Measurements from ENCODE around the gene GADD45GIP1. TPM values are rescaled to one million over a fixed set of nuclear protein-coding genes. Genes with fewer than 3 reads are reported as not detected.

GADD45GIP1 gene
- total RNA-seq, 2 donors from 2014 or later, result 31.0 to 34.9 TPM

DNA sequence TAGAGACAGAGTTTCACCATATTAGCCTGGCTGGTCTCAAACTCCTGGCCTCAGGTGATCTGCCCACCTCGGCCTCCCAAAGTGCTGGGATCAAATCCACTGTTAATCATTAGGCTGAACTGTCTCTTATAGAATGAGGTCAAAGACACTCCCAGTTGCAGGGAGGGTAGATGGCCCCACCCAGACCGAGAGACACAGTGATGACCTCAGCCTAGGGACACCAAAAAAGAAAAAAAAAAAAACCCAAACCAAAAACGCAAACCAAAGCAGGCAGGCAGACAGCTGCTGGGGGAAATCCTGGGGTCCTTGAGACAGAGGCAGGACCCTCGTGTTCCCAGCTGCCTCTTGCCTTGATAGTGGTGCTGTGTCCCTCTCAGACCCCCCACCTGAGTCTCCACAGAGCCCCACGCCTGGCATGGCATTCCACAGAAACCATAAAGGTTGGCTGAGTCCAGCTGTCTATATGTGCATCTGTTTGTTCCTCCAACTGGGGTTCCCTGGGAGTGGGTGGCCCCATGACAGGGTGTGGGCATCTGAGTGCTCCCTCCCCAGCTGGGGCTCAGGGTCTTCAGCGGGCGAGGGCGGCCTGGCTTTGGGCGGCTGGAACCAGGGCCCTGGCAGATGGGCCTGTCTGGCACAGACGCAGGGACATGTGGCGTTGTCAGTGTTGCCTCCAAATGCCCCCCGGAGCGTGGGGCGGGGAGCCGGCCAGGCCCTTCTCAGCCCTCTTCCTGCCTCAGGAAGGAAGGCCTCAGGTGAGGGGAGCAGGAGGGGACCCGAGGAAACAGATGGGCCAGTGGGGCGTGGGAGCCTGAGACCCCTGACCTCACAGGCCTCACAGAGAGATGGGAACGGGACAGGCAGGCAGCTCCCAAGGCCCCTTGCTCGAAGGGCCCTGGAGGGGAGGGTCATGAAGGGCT, 17.5 kb upstream of the GADD45GIP1 start:
- 72 to 85% methylated on average over 3 to 19 of the region's 19 CpGs for WGBS, 2 experiments (ENCODE audit: insufficient coverage in 1 of 2, insufficient read length in 1 of 2)
- Mint-ChIP-seq H3K4me3 (no peak overlapping the region), H3K9me3 (no peaks in the 10 kb centered on the region), H3K36me3 (ENCODE audit: low read depth) (no peaks in the 10 kb centered on the region), H3K27me3 (ENCODE audit: insufficient read depth) (peaks cover 18% of the 10 kb centered on the region), H3K4me1 (no peaks in the 10 kb centered on the region), H3K27ac (no peak overlapping the region)
- H3K4me3 ChIP-seq (ENCODE audit: low read length), result no peak overlapping the region
- TF ChIP-seq, protein P1, sequence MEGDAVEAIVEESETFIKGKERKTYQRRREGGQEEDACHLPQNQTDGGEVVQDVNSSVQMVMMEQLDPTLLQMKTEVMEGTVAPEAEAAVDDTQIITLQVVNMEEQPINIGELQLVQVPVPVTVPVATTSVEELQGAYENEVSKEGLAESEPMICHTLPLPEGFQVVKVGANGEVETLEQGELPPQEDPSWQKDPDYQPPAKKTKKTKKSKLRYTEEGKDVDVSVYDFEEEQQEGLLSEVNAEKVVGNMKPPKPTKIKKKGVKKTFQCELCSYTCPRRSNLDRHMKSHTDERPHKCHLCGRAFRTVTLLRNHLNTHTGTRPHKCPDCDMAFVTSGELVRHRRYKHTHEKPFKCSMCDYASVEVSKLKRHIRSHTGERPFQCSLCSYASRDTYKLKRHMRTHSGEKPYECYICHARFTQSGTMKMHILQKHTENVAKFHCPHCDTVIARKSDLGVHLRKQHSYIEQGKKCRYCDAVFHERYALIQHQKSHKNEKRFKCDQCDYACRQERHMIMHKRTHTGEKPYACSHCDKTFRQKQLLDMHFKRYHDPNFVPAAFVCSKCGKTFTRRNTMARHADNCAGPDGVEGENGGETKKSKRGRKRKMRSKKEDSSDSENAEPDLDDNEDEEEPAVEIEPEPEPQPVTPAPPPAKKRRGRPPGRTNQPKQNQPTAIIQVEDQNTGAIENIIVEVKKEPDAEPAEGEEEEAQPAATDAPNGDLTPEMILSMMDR (conservative IDR thresholded peaks at IDR 0.05), result no peak
- no peaks in the 10 kb centered on the region for H3K27me3 ChIP-seq (ENCODE audit: control insufficient read depth, insufficient read depth, low read length, poor library complexity, severe bottlenecking)
- no peak overlapping the region for H3K9ac ChIP-seq (ENCODE audit: extremely low read depth, low read length, poor library complexity, severe bottlenecking)
- no peak for DNase-seq
- no peaks in the 10 kb centered on the region for H3K9me3 ChIP-seq (ENCODE audit: control insufficient read depth, low read length)
- no peaks in the 10 kb centered on the region for H3K4me1 ChIP-seq (ENCODE audit: control insufficient read depth, insufficient read depth, low read length)
- H3K36me3 ChIP-seq (ENCODE audit: control insufficient read depth, insufficient read depth, low read length), result no peaks in the 10 kb centered on the region
- H3K27ac ChIP-seq (ENCODE audit: low read depth, low read length), result no peak overlapping the region

DNA sequence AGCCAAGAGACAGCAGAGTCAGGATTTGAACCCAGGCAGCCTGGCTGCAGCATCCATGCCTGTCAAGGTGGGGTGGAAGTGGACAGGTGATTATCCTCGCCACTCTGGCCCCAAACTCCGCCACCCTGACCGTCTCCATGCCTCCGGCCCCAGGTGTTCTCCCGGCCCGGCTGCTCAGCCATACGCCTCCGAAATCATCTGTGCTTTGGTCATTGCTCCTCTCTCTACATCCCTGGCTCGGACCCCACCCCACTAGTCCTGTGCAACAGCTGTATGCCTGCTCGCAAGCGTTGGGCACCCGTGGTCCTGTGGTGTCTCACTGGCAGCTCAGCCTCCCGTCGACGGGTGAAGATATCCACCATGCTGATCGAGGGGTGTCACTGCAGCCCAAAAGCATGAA, 16.2 kb upstream of the GADD45GIP1 start:
- WGBS, 2 experiments (ENCODE audit: insufficient coverage in 1 of 2, insufficient read length in 1 of 2), result 92 to 94% methylated on average over 16 of the region's 16 CpGs
- H3K36me3 Mint-ChIP-seq (ENCODE audit: low read depth), result no peaks in the 10 kb centered on the region
- H3K4me3 ChIP-seq (ENCODE audit: low read length), result no peak overlapping the region
- H3K4me3 Mint-ChIP-seq, result no peak overlapping the region
- no peaks in the 10 kb centered on the region for H3K9me3 ChIP-seq (ENCODE audit: control insufficient read depth, low read length)
- DNase-seq, result no peak
- TF ChIP-seq, protein P1 (conservative IDR thresholded peaks at IDR 0.05), result no peak
- no peaks in the 10 kb centered on the region for H3K27me3 ChIP-seq (ENCODE audit: control insufficient read depth, insufficient read depth, low read length, poor library complexity, severe bottlenecking)
- H3K9me3 Mint-ChIP-seq, result no peaks in the 10 kb centered on the region
- peaks cover 8% of the 10 kb centered on the region for H3K27me3 Mint-ChIP-seq (ENCODE audit: insufficient read depth)
- H3K4me1 ChIP-seq (ENCODE audit: control insufficient read depth, insufficient read depth, low read length), result no peaks in the 10 kb centered on the region
- H3K27ac Mint-ChIP-seq, result no peak overlapping the region
- H3K27ac ChIP-seq (ENCODE audit: low read depth, low read length), result no peak overlapping the region
- no peak overlapping the region for H3K9ac ChIP-seq (ENCODE audit: extremely low read depth, low read length, poor library complexity, severe bottlenecking)
- H3K36me3 ChIP-seq (ENCODE audit: control insufficient read depth, insufficient read depth, low read length), result no peaks in the 10 kb centered on the region
- H3K4me1 Mint-ChIP-seq, result peaks cover 2% of the 10 kb centered on the region

DNA sequence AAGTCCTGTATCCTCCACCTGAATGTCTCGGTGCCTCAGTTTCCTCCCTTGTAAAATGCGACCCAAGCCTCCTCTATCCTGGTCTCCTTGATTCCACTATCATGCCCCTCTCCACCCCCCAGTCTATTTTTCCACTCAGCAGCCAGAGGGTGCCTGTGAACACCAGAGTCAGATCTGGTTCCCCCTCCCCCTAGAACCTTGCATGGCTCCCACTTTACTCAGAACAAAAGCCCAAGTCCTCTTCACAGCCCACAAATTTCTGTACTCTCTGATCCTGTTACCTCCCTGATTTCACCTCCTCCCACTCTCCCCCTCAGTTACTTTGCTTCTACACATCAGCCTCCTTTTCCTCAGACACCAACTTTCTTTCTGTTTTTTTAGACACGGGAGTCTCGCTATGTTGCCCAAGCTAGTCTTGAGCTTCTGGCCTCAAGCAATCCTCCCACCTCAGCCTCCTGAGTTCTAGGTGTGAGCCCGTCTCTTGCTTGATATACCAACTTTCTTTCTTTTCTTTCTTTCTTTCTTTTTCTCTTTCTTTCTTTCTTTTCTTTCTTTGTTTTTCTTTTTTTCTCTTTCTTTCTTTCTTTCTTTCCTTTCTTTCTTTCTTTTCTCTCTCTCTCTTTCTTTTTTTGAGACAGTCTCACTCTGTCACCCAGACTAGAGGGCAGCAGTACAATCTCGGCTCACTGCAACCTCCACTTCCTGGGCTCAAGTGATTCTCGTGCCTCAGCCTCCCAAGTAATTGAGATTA, 13.2 kb upstream of the GADD45GIP1 start:
- Mint-ChIP-seq H3K36me3 (ENCODE audit: low read depth) (no peaks in the 10 kb centered on the region), H3K4me1 (peaks cover 2% of the 10 kb centered on the region), H3K4me3 (no peak overlapping the region), H3K27ac (no peak overlapping the region), H3K9me3 (no peaks in the 10 kb centered on the region), H3K27me3 (ENCODE audit: insufficient read depth) (peaks cover 6% of the 10 kb centered on the region)
- Histone ChIP-seq H3K4me1 (ENCODE audit: control insufficient read depth, insufficient read depth, low read length) (no peaks in the 10 kb centered on the region), H3K27me3 (ENCODE audit: control insufficient read depth, insufficient read depth, low read length, poor library complexity, severe bottlenecking) (no peaks in the 10 kb centered on the region), H3K9me3 (ENCODE audit: control insufficient read depth, low read length) (no peaks in the 10 kb centered on the region), H3K27ac (ENCODE audit: low read depth, low read length) (no peak overlapping the region), H3K36me3 (ENCODE audit: control insufficient read depth, insufficient read depth, low read length) (no peaks in the 10 kb centered on the region), H3K9ac (ENCODE audit: extremely low read depth, low read length, poor library complexity, severe bottlenecking) (no peak overlapping the region), H3K4me3 (ENCODE audit: low read length) (no peak overlapping the region)
- TF ChIP-seq, protein P1 (conservative IDR thresholded peaks at IDR 0.05), result no peak
- 94 to 97% methylated on average over 7 of the region's 7 CpGs for WGBS, 2 experiments (ENCODE audit: insufficient coverage in 1 of 2, insufficient read length in 1 of 2)
- DNase-seq, result no peak

Measured in endodermal cell (in vitro differentiated cells).